H9 (cell line): Measurements from ENCODE around the gene NT5DC3. TPM values are rescaled to one million over a fixed set of nuclear protein-coding genes. Genes with fewer than 3 reads are reported as not detected.

Experiments used
- DNase-seq: peaks from one replicate; pipeline ENCODE4 v3.0.0-alpha.2; 2017
- H2AFZ ChIP-seq: one replicate; pipeline ENCODE4 v1.6.1; 2013; ENCODE audit warnings: mild to moderate bottlenecking, low read length, control low read depth, moderate library complexity
- H2AK5ac ChIP-seq: 2 replicates; pipeline ENCODE4 v1.6.1; 2013; ENCODE audit warnings: low read length, control low read depth, mixed read lengths; ENCODE audit not compliant: insufficient read length
- H2BK120ac ChIP-seq: one replicate; pipeline ENCODE4 v1.6.1; 2013; ENCODE audit warnings: low read depth, mild to moderate bottlenecking, low read length, control low read depth, inconsistent platforms; ENCODE audit not compliant: poor library complexity, severe bottlenecking
- H2BK12ac ChIP-seq: 2 replicates; pipeline ENCODE4 v1.6.1; 2013; ENCODE audit warnings: low read length, control low read depth, mixed read lengths, low read depth; ENCODE audit not compliant: insufficient read length
- H2BK15ac ChIP-seq: 2 replicates; pipeline ENCODE4 v1.6.1; 2013; ENCODE audit warnings: low read depth, low read length, control low read depth
- H2BK20ac ChIP-seq: one replicate; pipeline ENCODE4 v1.6.1; 2013; ENCODE audit warnings: low read depth, mild to moderate bottlenecking, low read length, control low read depth, inconsistent platforms; ENCODE audit not compliant: poor library complexity, severe bottlenecking
- H2BK5ac ChIP-seq: 2 replicates; pipeline ENCODE4 v1.6.1; 2013; ENCODE audit warnings: low read length, control low read depth, mixed read lengths; ENCODE audit not compliant: insufficient read length
- H3K14ac ChIP-seq: 2 replicates; pipeline ENCODE4 v1.6.1; 2013; ENCODE audit warnings: low read length, control low read depth; ENCODE audit not compliant: insufficient read depth
- H3K18ac ChIP-seq: 2 replicates; pipeline ENCODE4 v1.6.1; 2013; ENCODE audit warnings: low read depth, mild to moderate bottlenecking, mixed read lengths, low read length, control low read depth; ENCODE audit not compliant: insufficient read length
- H3K23ac ChIP-seq: 2 replicates; pipeline ENCODE4 v1.6.1; 2013; ENCODE audit warnings: low read length, control low read depth, mixed read lengths, low read depth; ENCODE audit not compliant: insufficient read length
- H3K23me2 ChIP-seq: 2 replicates; pipeline ENCODE4 v1.6.1; 2013; ENCODE audit warnings: low read depth, mild to moderate bottlenecking, mixed read lengths, low read length, control low read depth; ENCODE audit not compliant: insufficient read length, poor library complexity, severe bottlenecking
- H3K27ac ChIP-seq: 2 replicates; pipeline ENCODE4 v1.5.1; 2013; ENCODE audit warnings: low read length, control low read depth, mixed read lengths, low read depth; ENCODE audit not compliant: insufficient read length
- H3K27me3 ChIP-seq: 2 replicates; pipeline ENCODE4 v1.6.1; 2013; ENCODE audit warnings: low read length, control low read depth, inconsistent platforms; ENCODE audit not compliant: insufficient read depth
- H3K4ac ChIP-seq: 2 replicates; pipeline ENCODE4 v1.6.1; 2013; ENCODE audit warnings: low read depth, mild to moderate bottlenecking, control low read depth, inconsistent platforms, low read length, moderate library complexity
- H3K4me1 ChIP-seq: 2 replicates; pipeline ENCODE4 v1.6.1; 2013; ENCODE audit warnings: low read length, control low read depth, inconsistent platforms; ENCODE audit not compliant: insufficient read depth
- H3K4me2 ChIP-seq: 2 replicates; pipeline ENCODE4 v1.6.1; 2013; ENCODE audit warnings: low read length, control low read depth, mixed read lengths; ENCODE audit not compliant: insufficient read length, insufficient read depth
- H3K56ac ChIP-seq: 2 replicates; pipeline ENCODE4 v1.6.1; 2013; ENCODE audit warnings: low read depth, mild to moderate bottlenecking, mixed read lengths, low read length, control low read depth; ENCODE audit not compliant: insufficient read length
- H3K79me1 ChIP-seq: 2 replicates; pipeline ENCODE4 v1.6.1; 2013; ENCODE audit warnings: low read depth, mild to moderate bottlenecking, moderate library complexity, low read length, control low read depth, inconsistent platforms; ENCODE audit not compliant: insufficient read depth, poor library complexity, severe bottlenecking
- H3K79me2 ChIP-seq: 2 replicates; pipeline ENCODE4 v1.6.1; 2013; ENCODE audit warnings: low read length, control low read depth, inconsistent platforms; ENCODE audit not compliant: insufficient read depth
- H3K9ac ChIP-seq: 2 replicates; pipeline ENCODE4 v1.6.1; 2013; ENCODE audit warnings: low read length, control low read depth, mixed read lengths; ENCODE audit not compliant: insufficient read length; ENCODE audit errors: extremely low read depth
- H3K9me3 ChIP-seq: one replicate; pipeline ENCODE4 v1.6.1; 2013; ENCODE audit warnings: low read depth, low read length, inconsistent platforms; ENCODE audit not compliant: control insufficient read depth
- H3T11ph ChIP-seq: one replicate; pipeline ENCODE4 v1.6.1; 2013; ENCODE audit warnings: mild to moderate bottlenecking, low read length, control low read depth, inconsistent platforms
- H4K20me1 ChIP-seq: one replicate; pipeline ENCODE4 v1.6.1; 2013; ENCODE audit not compliant: control insufficient read depth, insufficient read length, insufficient read depth
- H4K5ac ChIP-seq: 2 replicates; pipeline ENCODE4 v1.6.1; 2013; ENCODE audit warnings: low read depth, mild to moderate bottlenecking, mixed read lengths, low read length, control low read depth; ENCODE audit not compliant: insufficient read length
- H4K8ac ChIP-seq: replicated peaks from 2 replicates; pipeline ENCODE4 v1.6.1; 2013; ENCODE audit warnings: low read length, control low read depth, mixed read lengths, low read depth; ENCODE audit not compliant: insufficient read length
- H4K91ac ChIP-seq: 2 replicates; pipeline ENCODE4 v1.6.1; 2013; ENCODE audit warnings: low read depth, mild to moderate bottlenecking, moderate library complexity, mixed read lengths, low read length, control low read depth; ENCODE audit not compliant: insufficient read length
- H3K27ac Mint-ChIP-seq, 3 experiments: 2 replicates in 2 of 3; 3 replicates in 1 of 3; pipeline ENCODE4 v1.8.0; 2020 to 2021; ENCODE audit warnings: mixed read lengths in 3 of 3, mild to moderate bottlenecking in 1 of 3, moderate library complexity in 1 of 3
- H3K27me3 Mint-ChIP-seq: 2 replicates; pipeline ENCODE4 v1.8.0; 2021; ENCODE audit warnings: low read depth, mild to moderate bottlenecking, moderate library complexity, mixed read lengths
- H3K36me3 Mint-ChIP-seq, 3 experiments: 2 replicates in 2 of 3; 3 replicates in 1 of 3; pipeline ENCODE4 v1.8.0; 2020 to 2021; ENCODE audit warnings: low read depth in 3 of 3, mixed read lengths in 3 of 3; ENCODE audit not compliant: insufficient read depth in 1 of 3
- H3K4me1 Mint-ChIP-seq, 2 experiments: 2 replicates each; pipeline ENCODE4 v1.8.0; 2020; ENCODE audit warnings: mixed read lengths in 2 of 2
- H3K4me3 Mint-ChIP-seq, 2 experiments: 2 replicates in 1 of 2; 3 replicates in 1 of 2; pipeline ENCODE4 v1.8.0; 2020 to 2021; ENCODE audit warnings: mild to moderate bottlenecking in 2 of 2, mixed read lengths in 2 of 2, moderate library complexity in 1 of 2
- H3K9me3 Mint-ChIP-seq, 2 experiments: 2 replicates in 1 of 2; 3 replicates in 1 of 2; pipeline ENCODE4 v1.8.0; 2020; ENCODE audit warnings: mild to moderate bottlenecking in 2 of 2, mixed read lengths in 2 of 2, moderate library complexity in 1 of 2
- WGBS: extraction: QIAGEN DNeasy Blood & Tissue Kit; methylation state at CpG from one replicate; pipeline ENCODE4 v1.1.7; 2013; ENCODE audit warnings: missing lambda C conversion rate, low lambda C conversion rate, mixed read lengths; ENCODE audit not compliant: insufficient read length; ENCODE audit errors: extremely low coverage; 5-methylcytosine and 5-hydroxymethylcytosine counted together
- total RNA-seq: library from RNA; stranded (reverse); gene quantifications from 2 replicates; pipeline ENCODE4 v1.2.1, GENCODE V29; 2021
- TF ChIP-seq, protein P1 (sequence below): fragments of 200-600 bp; sonication (generic); conservative IDR thresholded peaks from 3 replicates; pipeline ENCODE4 v1.8.0; 2021; ENCODE audit warnings: antibody characterized with exemption, mild to moderate bottlenecking

Gene NT5DC3
- total RNA-seq, 1 experiment from 2014 or later = 13.6 TPM

GRCh38 chr12:103766028-103766427 is 75.0 kb downstream of the NT5DC3 start:
- no peak overlapping the region for H3K4ac ChIP-seq
- no peak overlapping the region for H2BK15ac ChIP-seq
- no peak overlapping the region for H3K27ac ChIP-seq
- H3K23me2 ChIP-seq = no peaks in the 10 kb centered on the region
- Mint-ChIP-seq H3K27me3 (no peaks in the 10 kb centered on the region), H3K9me3 (no peaks in the 10 kb centered on the region), H3K4me3 (no peak overlapping the region), H3K4me1 (peaks cover 12 to 16% of the 10 kb centered on the region in 2 experiments), H3K36me3 (peaks cover 6 to 15% (median 8%) of the 10 kb centered on the region in 3 experiments; a peak in 5 of 7 replicates), H3K27ac (no peak overlapping the region)
- H2AFZ ChIP-seq = no peak overlapping the region
- no peak overlapping the region for H2BK5ac ChIP-seq
- no peak overlapping the region for H2BK20ac ChIP-seq
- no peak overlapping the region for H3T11ph ChIP-seq
- no peak overlapping the region for H3K9ac ChIP-seq
- no peak overlapping the region for H4K8ac ChIP-seq
- TF ChIP-seq, protein P1, sequence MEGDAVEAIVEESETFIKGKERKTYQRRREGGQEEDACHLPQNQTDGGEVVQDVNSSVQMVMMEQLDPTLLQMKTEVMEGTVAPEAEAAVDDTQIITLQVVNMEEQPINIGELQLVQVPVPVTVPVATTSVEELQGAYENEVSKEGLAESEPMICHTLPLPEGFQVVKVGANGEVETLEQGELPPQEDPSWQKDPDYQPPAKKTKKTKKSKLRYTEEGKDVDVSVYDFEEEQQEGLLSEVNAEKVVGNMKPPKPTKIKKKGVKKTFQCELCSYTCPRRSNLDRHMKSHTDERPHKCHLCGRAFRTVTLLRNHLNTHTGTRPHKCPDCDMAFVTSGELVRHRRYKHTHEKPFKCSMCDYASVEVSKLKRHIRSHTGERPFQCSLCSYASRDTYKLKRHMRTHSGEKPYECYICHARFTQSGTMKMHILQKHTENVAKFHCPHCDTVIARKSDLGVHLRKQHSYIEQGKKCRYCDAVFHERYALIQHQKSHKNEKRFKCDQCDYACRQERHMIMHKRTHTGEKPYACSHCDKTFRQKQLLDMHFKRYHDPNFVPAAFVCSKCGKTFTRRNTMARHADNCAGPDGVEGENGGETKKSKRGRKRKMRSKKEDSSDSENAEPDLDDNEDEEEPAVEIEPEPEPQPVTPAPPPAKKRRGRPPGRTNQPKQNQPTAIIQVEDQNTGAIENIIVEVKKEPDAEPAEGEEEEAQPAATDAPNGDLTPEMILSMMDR = no peak
- H4K91ac ChIP-seq = no peak overlapping the region
- no peak overlapping the region for H3K14ac ChIP-seq
- H3K4me1 ChIP-seq = peaks cover 2% of the 10 kb centered on the region; the same call in 1 of the 2 replicates
- H3K56ac ChIP-seq = no peak overlapping the region
- no peak overlapping the region for H3K23ac ChIP-seq
- H3K18ac ChIP-seq = no peak overlapping the region
- no peak overlapping the region for H3K4me2 ChIP-seq
- no peaks in the 10 kb centered on the region for H3K9me3 ChIP-seq
- no peaks in the 10 kb centered on the region for H3K79me1 ChIP-seq
- H2BK12ac ChIP-seq = no peak overlapping the region
- H4K5ac ChIP-seq = no peak overlapping the region
- no peak overlapping the region for H2AK5ac ChIP-seq
- no peaks in the 10 kb centered on the region for H3K79me2 ChIP-seq
- H2BK120ac ChIP-seq = no peak overlapping the region
- H3K27me3 ChIP-seq = no peaks in the 10 kb centered on the region
- WGBS = no CpG with 5 or more reads among the region's 6 CpGs
- H4K20me1 ChIP-seq = no peaks in the 10 kb centered on the region
- DNase-seq = no peak
